HG03432 (cell line): ENCODE measurements around the gene TFEC.

ENCODE experiments used
- ATAC-seq: cut with Tn5 transposase; IDR thresholded peaks from one replicate; pipeline ENCODE4 v1.9.1; 2021; ENCODE audit warnings: mild to moderate bottlenecking, moderate library complexity; ENCODE audit not compliant: unreplicated experiment

TFEC gene

GRCh38 chr7:115995701-115996100 lies 34.9 kb downstream of the TFEC start:
- no peak for ATAC-seq

GRCh38 chr7:115988401-115988800 lies 42.2 kb downstream of the TFEC start:
- no peak for ATAC-seq

GRCh38 chr7:115987486-115987885 lies 43.1 kb downstream of the TFEC start:
- no peak for ATAC-seq

- no peak for ATAC-seq
Observed at GRCh38 chr7:115984105-115984504, 46.5 kb downstream of the TFEC start.

- no peak for ATAC-seq
Observed at GRCh38 chr7:115980159-115980558, 50.4 kb downstream of the TFEC start.

- no peak for ATAC-seq
Observed at GRCh38 chr7:115976651-115977050, 53.9 kb downstream of the TFEC start.

GRCh38 chr7:115975766-115976165 lies 54.8 kb downstream of the TFEC start:
- ATAC-seq: no peak

- ATAC-seq: no peak
Observed at GRCh38 chr7:115973406-115973805, 57.2 kb downstream of the TFEC start.

GRCh38 chr7:115971506-115971905 lies 59.1 kb downstream of the TFEC start:
- no peak for ATAC-seq

GRCh38 chr7:115968596-115968995 lies 62.0 kb downstream of the TFEC start:
- ATAC-seq: no peak

GRCh38 chr7:115968171-115968570 lies 62.4 kb downstream of the TFEC start:
- ATAC-seq: no peak

GRCh38 chr7:115965796-115966475 lies 64.6 kb downstream of the TFEC start:
- ATAC-seq: no peak

GRCh38 chr7:115965236-115965635 lies 65.3 kb downstream of the TFEC start:
- no peak for ATAC-seq

GRCh38 chr7:115964799-115965198 lies 65.8 kb downstream of the TFEC start:
- ATAC-seq: no peak

- ATAC-seq: no peak
Observed at GRCh38 chr7:115962340-115962739, 68.2 kb downstream of the TFEC start.

- no peak for ATAC-seq
Observed at GRCh38 chr7:115953592-115954255, 76.8 kb downstream of the TFEC start.

- ATAC-seq: no peak
Observed at GRCh38 chr7:115952832-115953231, 77.7 kb downstream of the TFEC start.

- no peak for ATAC-seq
Observed at GRCh38 chr7:115951547-115951946, 79.0 kb downstream of the TFEC start.

- ATAC-seq: no peak
Observed at GRCh38 chr7:115941703-115942268, 88.8 kb downstream of the TFEC start.

- ATAC-seq: no peak
Observed at GRCh38 chr7:115940460-115941060, 90.0 kb downstream of the TFEC start.

- ATAC-seq: no peak
Observed at GRCh38 chr7:115937960-115938359, 92.6 kb downstream of the TFEC start.

GRCh38 chr7:115933471-115933870 lies 97.1 kb downstream of the TFEC start:
- ATAC-seq: no peak
